Body of pancreas (tissue), 4 donors: ENCODE measurements around the gene NCF4. TPM values are rescaled to one million over a fixed set of nuclear protein-coding genes. Genes with fewer than 3 reads are reported as not detected.

Experiments
- ATAC-seq: fragments of 150-250 bp; one replicate; pipeline ENCODE4 v1.9.1; 2016
- DNase-seq, 4 donors: peaks; one replicate each; pipeline ENCODE4 v3.0.0-alpha.2; 2019
- H3K27ac ChIP-seq, 4 donors: fragments of 200-600 bp; sonication (generic); 1 replicate in 3 of 4; 2 replicates in 1 of 4; pipeline versions ENCODE4 v1.5.1 to v1.6.1; 2016 to 2019; ENCODE audit warnings: mild to moderate bottlenecking in 1 of 4, mixed read lengths in 1 of 4, moderate library complexity in 1 of 4
- H3K27me3 ChIP-seq, 2 donors: fragments of 200-600 bp; sonication (generic); one replicate each; pipeline ENCODE4 v1.6.0; 2016; ENCODE audit warnings: mild to moderate bottlenecking in 1 of 2
- H3K36me3 ChIP-seq, 2 donors: fragments of 200-600 bp; sonication (generic); replicated peaks in 1 of 2; 2 replicates each; pipeline ENCODE4 v1.5.1; 2016; ENCODE audit warnings: low read depth in 2 of 2; ENCODE audit not compliant: insufficient read depth in 1 of 2
- H3K4me1 ChIP-seq: fragments of 200-600 bp; sonication (generic); one replicate; pipeline ENCODE4 v1.6.0; 2016
- H3K4me3 ChIP-seq, 2 donors: fragments of 200-600 bp; sonication (generic); 1 replicate in 1 of 2; 2 replicates in 1 of 2; pipeline ENCODE4 v1.5.1; 2016 to 2019
- H3K9me3 ChIP-seq, 3 donors: fragments of 200-600 bp; sonication (generic); 1 replicate in 2 of 3; 2 replicates in 1 of 3; pipeline ENCODE4 v1.5.1; 2016
- CTCF ChIP-seq, 7 experiments: fragments of 450-650 bp in 4 of 7; fragments of 200-600 bp in 3 of 7; sonication (generic) in 3 of 7; IDR thresholded peaks; one replicate each; pipeline ENCODE4 v1.5.1; 2016 to 2019; ENCODE audit warnings: antibody characterized with exemption in 7 of 7
- POLR2A ChIP-seq, 3 donors: fragments of 450-650 bp; IDR thresholded peaks; one replicate each; pipeline ENCODE4 v1.6.1; 2016; ENCODE audit warnings: antibody characterized with exemption in 3 of 3, mild to moderate bottlenecking in 2 of 3
- WGBS, 2 donors: methylation state at CpG; one replicate each; pipeline ENCODE4 v1.1.5; 2017; 5-methylcytosine and 5-hydroxymethylcytosine counted together
- intact Hi-C: fragments of 100-400 bp; cut with DNase I; formaldehyde crosslinking; loops from one replicate; pipeline ENCODE4 v1.15.1; 2023
- total RNA-seq, 2 donors: library from RNA; depleted of rRNA; stranded (reverse); fragments of >200 nt; gene quantifications; one replicate each; pipeline ENCODE4 v1.1.0, GENCODE V29; 2016

The NCF4 gene
- total RNA-seq, 2 donors from 2014 or later, result 5.9 to 6.0 TPM

DNA sequence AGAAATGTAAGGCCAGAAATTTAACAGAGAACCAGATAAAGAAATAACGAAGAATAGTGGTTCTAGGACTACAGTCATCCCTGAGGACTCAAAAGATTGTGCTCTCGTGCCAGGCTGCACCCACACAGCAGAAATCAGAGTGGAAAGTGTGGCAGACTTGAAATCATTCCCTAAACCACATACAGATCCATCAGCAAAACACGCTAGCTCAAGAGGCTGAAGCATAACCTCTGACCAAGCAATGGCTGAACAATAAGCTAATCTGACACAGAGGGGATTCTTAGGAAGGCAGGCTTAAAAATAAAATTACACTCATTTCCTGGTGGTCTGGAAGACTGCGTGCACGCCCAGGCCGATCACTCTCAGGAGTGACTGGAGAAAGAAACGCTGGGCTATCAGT, 19.0 kb downstream of the NCF4 start:
- Histone ChIP-seq H3K36me3 (no peaks in the 10 kb centered on the region), H3K27ac (no peak overlapping the region), H3K4me1 (no peaks in the 10 kb centered on the region), H3K27me3 (peaks cover 0 to 5% of the 10 kb centered on the region in 2 donors), H3K9me3 (no peaks in the 10 kb centered on the region), H3K4me3 (no peak overlapping the region)
- no peak for TF ChIP-seq CTCF (IDR thresholded peaks at IDR 0.05)
- no peak for TF ChIP-seq POLR2A (IDR thresholded peaks at IDR 0.05)
- ATAC-seq, result no peak
- no peak for DNase-seq
- intact Hi-C loops, result no loop called here
- 73 to 76% methylated on average over 7 of the region's 7 CpGs for WGBS, 2 donors

- TF ChIP-seq CTCF (IDR thresholded peaks at IDR 0.05) (no peak), POLR2A (IDR thresholded peaks at IDR 0.05) (no peak)
- intact Hi-C loops, result no loop called here
- Histone ChIP-seq H3K4me3 (no peak overlapping the region), H3K27ac (no peak overlapping the region), H3K4me1 (no peaks in the 10 kb centered on the region), H3K27me3 (peaks cover 0 to 5% of the 10 kb centered on the region in 2 donors), H3K36me3 (no peaks in the 10 kb centered on the region), H3K9me3 (no peaks in the 10 kb centered on the region)
- ATAC-seq, result no peak
- WGBS, 2 donors, result 73 to 91% methylated on average over 1 of the region's 1 CpG
- DNase-seq, result no peak
Measured at GRCh38 chr22:36881504-36882245, 20.9 kb downstream of the NCF4 start.

GRCh38 chr22:36884349-36885158, 23.7 kb downstream of the NCF4 start:
- Histone ChIP-seq H3K36me3 (no peaks in the 10 kb centered on the region), H3K4me3 (no peak overlapping the region), H3K4me1 (no peaks in the 10 kb centered on the region), H3K9me3 (no peaks in the 10 kb centered on the region), H3K27me3 (peaks cover 0 to 5% of the 10 kb centered on the region in 2 donors), H3K27ac (no peak overlapping the region)
- TF ChIP-seq CTCF (IDR thresholded peaks at IDR 0.05) (no peak), POLR2A (IDR thresholded peaks at IDR 0.05) (no peak)
- ATAC-seq (no peak), DNase-seq (no peak)
- WGBS, 2 donors, result 52 to 53% methylated on average over 5 of the region's 5 CpGs
- intact Hi-C loops, result no loop called here

DNA sequence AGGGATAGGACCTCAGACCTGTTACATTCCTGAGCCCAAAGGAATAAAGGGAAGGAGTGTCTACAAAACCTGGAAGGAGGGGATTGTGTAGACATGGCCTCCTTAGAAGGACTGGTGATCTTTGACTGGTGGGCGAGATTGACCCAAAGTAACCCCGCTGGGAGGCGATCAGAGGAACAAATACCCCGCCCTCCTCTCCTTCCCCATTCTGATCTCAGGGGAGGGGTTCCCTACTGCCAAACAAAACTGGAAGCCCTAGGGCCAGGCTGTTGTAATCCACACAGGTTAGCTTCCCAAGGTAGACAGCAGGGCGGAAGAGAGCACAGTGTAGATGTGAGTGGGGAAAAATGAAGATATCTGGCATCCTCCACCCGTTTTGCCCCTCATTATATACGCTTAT, 24.7 kb downstream of the NCF4 start:
- DNase-seq (no peak), ATAC-seq (no peak)
- no peaks in the 10 kb centered on the region for H3K9me3 ChIP-seq
- TF ChIP-seq POLR2A (IDR thresholded peaks at IDR 0.05), result no peak
- TF ChIP-seq CTCF (IDR thresholded peaks at IDR 0.05), result no peak
- H3K4me1 ChIP-seq, result no peaks in the 10 kb centered on the region
- no peaks in the 10 kb centered on the region for H3K36me3 ChIP-seq
- H3K27ac ChIP-seq, result no peak overlapping the region
- 57 to 70% methylated on average over 5 to 7 of the region's 7 CpGs for WGBS, 2 donors
- H3K4me3 ChIP-seq, result no peak overlapping the region
- intact Hi-C loops, result no loop called here
- no peaks in the 10 kb centered on the region for H3K27me3 ChIP-seq
